Cardiac muscle cell (in vitro differentiated cells and primary cell): ENCODE measurements around the gene CADM1. TPM values are rescaled to one million over a fixed set of nuclear protein-coding genes. Genes with fewer than 3 reads are reported as not detected.
A peak's percentile ranks its signal among the peaks of the same experiment; 100 is the strongest.

Experiments used
- DNase-seq, 2 donors: peaks; one replicate each; pipeline versions ENCODE4 v3.0.0 to v3.0.0-alpha.2; 2010 to 2017; ENCODE audit warnings: low read depth in 1 of 2, low spot score in 1 of 2
- H3K27ac ChIP-seq: fragments of 200-600 bp; sonication (generic); 2 replicates; pipeline ENCODE4 v1.5.1; 2016
- H3K27me3 ChIP-seq: fragments of 200-600 bp; sonication (generic); 2 replicates; pipeline ENCODE4 v1.6.0; 2016; ENCODE audit warnings: control low read depth
- H3K36me3 ChIP-seq: fragments of 200-600 bp; sonication (generic); 2 replicates; pipeline ENCODE4 v1.5.1; 2016; ENCODE audit warnings: control low read depth
- H3K4me1 ChIP-seq: fragments of 200-600 bp; sonication (generic); 2 replicates; pipeline ENCODE4 v1.8.1; 2017; ENCODE audit warnings: low read depth, mild to moderate bottlenecking, mixed run types
- H3K4me3 ChIP-seq: fragments of 200-600 bp; sonication (generic); 2 replicates; pipeline ENCODE4 v1.5.1; 2016; ENCODE audit warnings: mild to moderate bottlenecking
- H3K9me3 ChIP-seq: fragments of 200-600 bp; sonication (generic); 2 replicates; pipeline ENCODE4 v1.5.1; 2017; ENCODE audit warnings: low read depth, mild to moderate bottlenecking, control low read depth
- CTCF ChIP-seq: IDR thresholded peaks from 2 replicates; pipeline ENCODE4 v1.5.1; 2012; ENCODE audit warnings: low read depth, mild to moderate bottlenecking, low read length
- polyA plus RNA-seq: library from polyadenylated mRNA; unstranded; fragments of >200 nt; fragmentation: Nextera tagmentation; extraction: Ambion mirVana; gene quantifications from 2 replicates; pipeline ENCODE4 v1.2.1, GENCODE V29; 2016
- total RNA-seq: library from RNA; depleted of rRNA; stranded (reverse); fragments of >200 nt; gene quantifications from 2 replicates; pipeline ENCODE4 v1.2.3, GENCODE V29; 2016

CADM1 gene
- total and polyA plus RNA-seq, 2 experiments from 2014 or later: 113 to 149 TPM

GRCh38 chr11:115326526-115326925 is 177.7 kb downstream of the CADM1 start:
- no peak for TF ChIP-seq CTCF

DNA sequence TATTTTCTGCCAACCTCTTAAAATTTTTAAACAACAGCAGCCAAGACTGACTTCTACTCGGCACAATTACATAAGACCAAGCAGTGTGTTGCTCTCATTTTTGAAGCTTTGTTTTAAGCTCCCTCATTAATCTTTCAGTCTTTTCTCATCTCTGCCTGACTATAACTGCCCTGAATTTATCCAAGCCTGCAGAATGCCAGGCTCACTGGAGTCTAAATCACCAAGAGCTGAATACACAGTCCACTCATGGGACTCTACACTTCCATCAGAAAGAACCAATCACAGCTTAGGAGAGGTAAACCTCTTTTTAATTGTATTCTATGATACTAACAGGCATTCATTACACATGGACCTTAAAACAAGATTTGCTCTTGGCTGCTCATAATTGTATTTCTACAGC is 178.7 kb downstream of the CADM1 start:
- no peaks in the 10 kb centered on the region for H3K36me3 ChIP-seq
- H3K27ac ChIP-seq: no peak overlapping the region
- no peaks in the 10 kb centered on the region for H3K27me3 ChIP-seq
- H3K9me3 ChIP-seq: no peaks in the 10 kb centered on the region
- DNase-seq: no peak
- no peak for TF ChIP-seq CTCF
- H3K4me1 ChIP-seq: no peaks in the 10 kb centered on the region
- no peak overlapping the region for H3K4me3 ChIP-seq

More at GRCh38 chr11:115326526-115326925, 177.7 kb downstream of the CADM1 start:
- Histone ChIP-seq H3K27me3 (no peaks in the 10 kb centered on the region), H3K36me3 (no peaks in the 10 kb centered on the region), H3K27ac (no peak overlapping the region), H3K4me3 (no peak overlapping the region), H3K9me3 (no peaks in the 10 kb centered on the region), H3K4me1 (no peaks in the 10 kb centered on the region)
- no peak for DNase-seq

DNA sequence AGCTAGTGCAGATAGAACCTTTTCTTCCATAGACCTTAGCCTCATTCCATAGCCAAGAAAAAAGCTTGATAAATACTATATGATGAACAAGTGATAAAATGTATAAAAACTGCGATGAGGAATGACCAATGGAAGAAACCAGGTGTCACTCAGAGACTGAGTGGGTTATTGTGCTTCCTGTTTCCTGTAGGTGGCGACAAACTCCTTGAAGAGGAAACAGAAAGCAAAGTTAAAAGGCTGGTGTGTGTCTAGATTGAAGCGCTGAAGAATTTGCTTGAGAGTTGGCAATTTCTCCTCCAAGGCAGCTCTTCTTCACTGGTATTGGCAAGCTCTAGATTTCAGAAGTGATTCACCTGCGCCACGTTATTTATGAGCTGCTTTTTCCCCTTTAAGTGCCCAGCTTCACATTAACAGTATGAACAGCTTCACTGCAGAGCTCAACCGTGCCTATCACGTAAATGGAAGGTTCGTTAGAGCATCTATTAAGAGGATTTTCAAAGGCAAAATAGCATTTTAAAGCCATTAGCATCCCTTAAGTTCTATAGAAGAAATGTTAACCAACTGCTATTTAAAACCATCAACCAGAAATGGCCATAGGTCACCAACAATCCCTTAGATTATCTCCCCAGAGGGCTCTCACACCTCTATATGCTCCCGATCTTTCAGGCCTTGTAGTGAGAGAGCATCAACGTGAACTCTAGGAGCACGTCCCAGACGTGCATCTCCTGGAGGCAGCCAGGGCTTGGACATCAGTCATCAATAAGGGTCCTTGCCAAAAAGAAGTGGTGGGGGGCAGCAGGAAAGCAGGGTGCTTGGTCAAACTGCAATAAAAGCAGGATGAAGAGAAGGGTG is 179.4 kb downstream of the CADM1 start:
- peak; percentile 78 for TF ChIP-seq CTCF
- peak; percentile 68 to 74 for DNase-seq
- no peak overlapping the region for H3K4me3 ChIP-seq
- no peaks in the 10 kb centered on the region for H3K27me3 ChIP-seq
- no peaks in the 10 kb centered on the region for H3K9me3 ChIP-seq
- H3K27ac ChIP-seq: no peak overlapping the region
- no peaks in the 10 kb centered on the region for H3K4me1 ChIP-seq
- H3K36me3 ChIP-seq: no peaks in the 10 kb centered on the region

- Histone ChIP-seq H3K27ac (no peak overlapping the region), H3K4me3 (no peak overlapping the region), H3K27me3 (no peaks in the 10 kb centered on the region), H3K36me3 (no peaks in the 10 kb centered on the region), H3K9me3 (no peaks in the 10 kb centered on the region), H3K4me1 (no peaks in the 10 kb centered on the region)
- TF ChIP-seq CTCF: no peak
- DNase-seq: no peak
Measured at GRCh38 chr11:115322553-115323203, 181.5 kb downstream of the CADM1 start.

- no peak overlapping the region for H3K4me3 ChIP-seq
- H3K27me3 ChIP-seq: no peaks in the 10 kb centered on the region
- no peak for DNase-seq
- no peaks in the 10 kb centered on the region for H3K9me3 ChIP-seq
- no peaks in the 10 kb centered on the region for H3K36me3 ChIP-seq
- no peak for TF ChIP-seq CTCF
- no peak overlapping the region for H3K27ac ChIP-seq
- H3K4me1 ChIP-seq: no peaks in the 10 kb centered on the region
Measured at GRCh38 chr11:115321605-115322289, 182.5 kb downstream of the CADM1 start.
